ENCODE data around the gene SLC25A47.

Gene SLC25A47

DNA sequence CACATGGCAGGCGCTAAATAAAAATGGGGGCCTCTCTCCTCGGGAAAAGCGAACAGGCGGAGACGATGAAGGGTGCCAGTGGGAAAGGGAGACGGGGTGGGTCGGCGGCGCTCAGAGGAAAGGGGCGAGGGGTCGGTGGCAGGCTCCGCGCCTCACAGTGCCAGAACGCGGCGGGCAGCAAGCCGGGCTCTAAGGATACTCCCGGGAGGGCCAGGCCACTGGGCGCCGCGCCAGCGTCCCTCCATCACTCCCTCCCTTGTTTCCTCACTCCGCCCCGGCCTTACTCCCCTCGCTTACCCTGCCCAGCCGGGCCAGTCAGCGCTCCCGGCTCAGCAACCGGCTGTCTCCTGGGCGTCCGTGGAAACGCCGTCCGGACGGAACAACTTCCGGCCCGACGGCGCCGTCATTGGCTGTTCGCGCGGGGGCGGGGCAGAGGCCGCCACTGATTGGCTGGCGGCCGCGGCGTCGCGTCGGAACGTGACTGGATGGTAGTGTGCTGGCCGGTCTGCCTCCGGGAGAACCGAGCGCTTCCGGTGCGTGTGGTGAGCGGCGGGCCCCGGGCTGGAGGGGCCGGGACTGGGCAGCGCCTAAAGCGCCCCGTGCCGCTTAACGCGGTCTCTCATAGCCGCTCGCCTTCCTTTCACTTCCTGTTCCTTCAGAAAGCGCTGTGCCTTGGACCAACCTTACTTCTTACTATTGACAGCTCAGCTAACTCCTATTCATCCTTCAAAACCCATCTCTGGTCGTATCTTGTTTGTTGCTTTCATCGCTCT, 53.0 kb downstream of the SLC25A47 start, which contains the start of gene WDR25:
WDR25 (plus strand) TSS at position 523 of the 773 bp plus-strand sequence.
- peak; percentile 91 for DNase-seq (ENCODE audit: low spot score)

DNA sequence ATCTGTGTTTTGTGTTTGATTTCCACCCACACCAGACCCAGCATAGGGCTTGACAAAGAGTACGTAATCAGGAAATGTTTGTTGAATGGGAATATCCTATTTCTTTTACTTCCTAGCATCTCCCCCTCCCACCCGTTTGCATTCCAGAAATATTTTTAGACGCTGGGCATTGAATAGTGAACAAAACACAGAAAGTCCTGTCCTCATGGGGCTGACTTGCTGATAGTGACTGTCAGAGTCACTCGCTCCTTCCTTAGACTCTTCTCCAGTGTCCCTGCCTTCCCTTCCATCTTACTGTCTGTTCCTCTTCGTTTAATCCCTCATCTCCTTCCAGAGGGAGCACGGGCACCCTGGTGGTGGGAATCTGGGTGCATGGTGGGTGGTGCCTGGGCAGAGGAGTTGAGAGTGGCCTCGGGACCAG, 53.6 kb downstream of the SLC25A47 start:
- no peak for DNase-seq (ENCODE audit: low spot score)
